ENCODE data around the gene MYBPH. TPM values are rescaled to one million over a fixed set of nuclear protein-coding genes. Genes with fewer than 3 reads are reported as not detected.

Gene MYBPH
- total RNA-seq, 4 donors from 2014 or later = not detected

DNA sequence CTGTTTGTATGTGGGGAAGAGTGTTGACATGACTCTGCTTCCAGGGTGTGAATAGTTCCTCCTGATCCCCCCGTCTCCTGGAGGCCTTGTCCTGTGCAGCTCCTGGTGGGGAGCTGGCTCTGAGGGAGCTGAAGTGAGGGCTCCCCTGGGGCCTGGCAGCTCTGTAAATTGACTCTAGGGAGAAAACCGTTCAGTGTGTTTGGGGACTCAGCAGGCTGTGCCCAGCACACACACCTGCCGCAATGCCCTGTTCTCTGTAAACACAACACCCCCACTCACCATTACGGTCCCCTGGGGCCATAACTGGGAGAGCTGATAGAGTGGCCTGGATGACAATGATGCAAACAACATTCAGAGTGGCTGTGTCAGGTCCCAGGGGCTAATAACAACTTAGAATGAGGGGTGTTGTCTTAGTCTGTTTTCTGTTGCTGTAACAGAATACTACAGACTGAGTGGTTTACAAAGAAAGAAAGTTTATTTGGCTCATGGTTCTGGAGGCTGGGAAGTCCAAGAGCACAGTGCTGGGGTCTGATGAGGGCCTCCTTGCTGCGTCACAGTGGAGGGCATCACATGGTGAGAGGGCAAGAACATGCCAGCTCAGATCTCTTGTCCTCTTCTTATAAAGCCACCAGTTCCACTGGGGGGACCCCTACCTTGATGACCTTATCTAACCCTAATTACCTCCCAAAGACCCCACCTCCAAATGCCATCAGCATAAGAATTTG is 32.8 kb downstream of the MYBPH start:
- Histone ChIP-seq H3K4me1 (peaks cover 0 to 26% (median 0%) of the 10 kb centered on the region in 4 donors), H3K4me3 (no peak overlapping the region), H3K36me3 (no peaks in the 10 kb centered on the region), H3K27me3 (no peaks in the 10 kb centered on the region), H3K9me3 (no peaks in the 10 kb centered on the region), H3K27ac (no peak overlapping the region)
- TF ChIP-seq EP300 (IDR thresholded peaks at IDR 0.05) (no peak), POLR2A (IDR thresholded peaks at IDR 0.05) (no peak)
- TF ChIP-seq, protein P1, sequence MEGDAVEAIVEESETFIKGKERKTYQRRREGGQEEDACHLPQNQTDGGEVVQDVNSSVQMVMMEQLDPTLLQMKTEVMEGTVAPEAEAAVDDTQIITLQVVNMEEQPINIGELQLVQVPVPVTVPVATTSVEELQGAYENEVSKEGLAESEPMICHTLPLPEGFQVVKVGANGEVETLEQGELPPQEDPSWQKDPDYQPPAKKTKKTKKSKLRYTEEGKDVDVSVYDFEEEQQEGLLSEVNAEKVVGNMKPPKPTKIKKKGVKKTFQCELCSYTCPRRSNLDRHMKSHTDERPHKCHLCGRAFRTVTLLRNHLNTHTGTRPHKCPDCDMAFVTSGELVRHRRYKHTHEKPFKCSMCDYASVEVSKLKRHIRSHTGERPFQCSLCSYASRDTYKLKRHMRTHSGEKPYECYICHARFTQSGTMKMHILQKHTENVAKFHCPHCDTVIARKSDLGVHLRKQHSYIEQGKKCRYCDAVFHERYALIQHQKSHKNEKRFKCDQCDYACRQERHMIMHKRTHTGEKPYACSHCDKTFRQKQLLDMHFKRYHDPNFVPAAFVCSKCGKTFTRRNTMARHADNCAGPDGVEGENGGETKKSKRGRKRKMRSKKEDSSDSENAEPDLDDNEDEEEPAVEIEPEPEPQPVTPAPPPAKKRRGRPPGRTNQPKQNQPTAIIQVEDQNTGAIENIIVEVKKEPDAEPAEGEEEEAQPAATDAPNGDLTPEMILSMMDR (IDR thresholded peaks at IDR 0.05) = no peak
- WGBS, 2 donors = 80 to 81% methylated on average over 5 of the region's 5 CpGs
- DNase-seq (ENCODE audit: low spot score in 2 of 2) = no peak

DNA sequence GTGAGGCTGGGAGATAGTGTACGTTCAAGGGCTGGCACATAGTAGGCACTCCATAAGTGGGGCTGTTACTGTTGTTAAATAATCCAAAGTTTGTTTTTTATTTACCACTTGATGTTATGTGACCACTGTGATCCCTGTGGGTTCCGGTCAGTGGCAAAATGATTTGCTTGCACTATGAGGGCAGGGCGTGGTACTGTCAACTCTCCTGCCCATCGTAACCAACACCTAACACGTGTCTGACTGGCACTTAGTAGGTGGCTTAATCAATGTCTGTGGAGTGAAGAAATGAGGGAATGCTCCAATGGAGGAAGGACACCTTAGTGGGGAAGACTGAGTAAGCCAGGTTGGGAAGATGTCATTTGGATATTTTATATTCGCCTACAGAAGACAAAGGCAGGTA is 33.5 kb downstream of the MYBPH start:
- no peak for DNase-seq (ENCODE audit: low spot score in 2 of 2)
- no peaks in the 10 kb centered on the region for H3K27me3 ChIP-seq
- no peaks in the 10 kb centered on the region for H3K36me3 ChIP-seq
- no peaks in the 10 kb centered on the region for H3K9me3 ChIP-seq
- H3K4me1 ChIP-seq = peaks cover 0 to 19% (median 0%) of the 10 kb centered on the region in 4 donors
- no peak overlapping the region for H3K4me3 ChIP-seq
- 90 to 94% methylated on average over 6 of the region's 6 CpGs for WGBS, 2 donors
- TF ChIP-seq, protein P1 (IDR thresholded peaks at IDR 0.05) = no peak
- no peak overlapping the region for H3K27ac ChIP-seq

DNA sequence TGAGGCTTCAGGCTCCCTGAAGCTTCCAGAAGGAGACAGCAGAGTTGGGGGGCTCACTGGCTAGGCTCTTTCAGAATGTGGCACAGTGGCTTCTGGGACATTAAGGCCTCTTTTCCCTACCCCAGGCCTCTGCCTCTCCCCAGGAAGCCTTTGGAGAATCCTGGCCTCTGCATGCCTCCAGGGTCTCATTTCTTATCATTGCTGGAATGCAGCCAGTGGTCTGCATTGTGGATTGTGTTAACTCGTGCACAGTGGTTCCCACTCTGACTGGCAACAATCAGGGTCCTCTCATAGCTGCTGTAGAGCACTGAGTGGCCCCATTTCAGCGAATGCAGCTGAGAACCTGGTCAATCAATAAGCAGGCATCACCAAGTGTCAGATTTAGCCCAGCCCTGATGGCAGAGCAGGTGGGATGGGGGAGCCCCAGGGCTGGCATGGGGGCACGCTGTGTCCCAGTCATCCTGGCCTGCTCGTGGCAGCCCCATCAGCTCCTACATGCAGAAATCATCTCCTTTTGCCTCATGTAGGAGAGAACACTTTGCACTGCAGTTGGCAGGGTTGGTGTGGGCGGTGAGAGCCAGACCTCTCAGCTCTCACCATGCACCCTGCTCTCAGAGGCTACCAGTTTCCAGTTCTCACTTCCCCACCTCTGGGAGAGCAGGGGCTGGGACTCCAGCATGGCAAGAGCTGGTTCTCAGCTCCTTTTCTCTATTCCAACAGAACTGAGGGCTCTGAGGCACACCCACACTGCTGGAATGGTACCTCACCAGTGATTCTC is 34.7 kb downstream of the MYBPH start:
- no peaks in the 10 kb centered on the region for H3K9me3 ChIP-seq
- H3K4me3 ChIP-seq = no peak overlapping the region
- TF ChIP-seq, protein P1 (IDR thresholded peaks at IDR 0.05) = no peak
- TF ChIP-seq EP300 (IDR thresholded peaks at IDR 0.05) = no peak
- TF ChIP-seq POLR2A (IDR thresholded peaks at IDR 0.05) = no peak
- WGBS, 2 donors = 54 to 66% methylated on average over 3 to 5 of the region's 5 CpGs
- peaks cover 0 to 17% (median 0%) of the 10 kb centered on the region in 4 donors for H3K4me1 ChIP-seq
- no peaks in the 10 kb centered on the region for H3K27me3 ChIP-seq
- no peaks in the 10 kb centered on the region for H3K36me3 ChIP-seq
- DNase-seq (ENCODE audit: low spot score in 2 of 2) = no peak
- H3K27ac ChIP-seq = no peak overlapping the region

DNA sequence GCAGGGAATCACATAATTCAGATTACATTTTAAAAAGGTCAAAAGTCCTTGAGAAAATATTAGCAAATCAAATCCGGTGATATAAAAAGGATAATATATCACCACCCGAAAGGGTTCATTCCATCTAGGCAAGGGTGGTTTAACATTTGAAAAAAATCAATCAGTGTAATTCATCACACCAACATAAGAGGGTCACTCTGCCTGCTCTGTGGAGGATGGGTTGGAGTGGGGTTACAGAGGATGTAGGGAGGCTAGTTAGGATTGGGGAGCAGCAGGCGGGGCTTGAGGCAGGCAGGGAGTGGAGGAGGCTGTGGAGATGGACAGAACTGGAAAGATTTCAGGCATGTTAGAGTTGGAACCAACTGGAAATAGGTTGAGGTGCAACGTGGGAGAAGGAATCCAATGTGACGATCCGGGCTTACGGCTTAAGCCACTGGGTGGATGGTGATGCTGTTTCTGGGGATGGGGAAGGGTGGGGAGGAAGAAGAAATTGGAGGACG is 35.6 kb downstream of the MYBPH start:
- TF ChIP-seq, protein P1 (IDR thresholded peaks at IDR 0.05) = no peak
- TF ChIP-seq EP300 (IDR thresholded peaks at IDR 0.05) (no peak), POLR2A (IDR thresholded peaks at IDR 0.05) (no peak)
- WGBS, 2 donors = 77 to 78% methylated on average over 8 of the region's 8 CpGs
- Histone ChIP-seq H3K36me3 (no peaks in the 10 kb centered on the region), H3K27me3 (no peaks in the 10 kb centered on the region), H3K9me3 (no peaks in the 10 kb centered on the region), H3K4me1 (peaks cover 0 to 8% (median 0%) of the 10 kb centered on the region in 4 donors), H3K27ac (no peak overlapping the region), H3K4me3 (no peak overlapping the region)
- no peak for DNase-seq (ENCODE audit: low spot score in 2 of 2)

DNA sequence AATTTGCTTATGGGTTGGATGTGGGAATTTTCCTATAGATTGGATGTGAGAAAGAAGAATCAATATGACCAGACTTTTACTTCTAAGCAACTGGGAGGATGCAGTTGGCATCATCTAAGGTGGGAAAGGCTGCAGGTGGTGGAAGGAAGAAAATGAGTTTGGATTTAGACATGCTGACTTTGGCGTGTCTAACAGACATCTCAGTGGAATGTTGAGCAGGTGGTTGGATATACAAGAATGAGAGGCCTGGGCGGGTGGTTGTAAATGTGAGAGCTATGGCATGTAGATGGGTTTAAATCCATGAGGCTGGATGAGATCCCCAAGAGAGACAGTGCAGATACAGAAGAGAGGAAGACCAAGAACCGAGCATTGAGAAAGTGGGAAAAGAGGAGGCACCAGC is 37.6 kb downstream of the MYBPH start:
- Histone ChIP-seq H3K27ac (no peak overlapping the region), H3K4me3 (no peak overlapping the region)
- WGBS, 2 donors = 92 to 97% methylated on average over 3 of the region's 3 CpGs

More for the DNA sequence above, 37.6 kb downstream of the MYBPH start:
- Histone ChIP-seq H3K9me3 (no peaks in the 10 kb centered on the region), H3K4me1 (no peaks in the 10 kb centered on the region), H3K27me3 (no peaks in the 10 kb centered on the region), H3K36me3 (no peaks in the 10 kb centered on the region)
- no peak for DNase-seq (ENCODE audit: low spot score in 2 of 2)
- TF ChIP-seq EP300 (IDR thresholded peaks at IDR 0.05) (no peak), POLR2A (IDR thresholded peaks at IDR 0.05) (no peak)
- TF ChIP-seq, protein P1 (IDR thresholded peaks at IDR 0.05) = no peak
